Stimulated activated naive CD4-positive, alpha-beta T cell treated with Interleukin-2 at 50 U/mL for 16 hours (primary cell): Measurements from ENCODE around the gene PIGQ.
A peak's percentile ranks its signal among the peaks of the same experiment; 100 is the strongest.

Experiments
- DNase-seq: peaks from one replicate; lab custom pipeline; 2025; lab: John Stamatoyannopoulos, UW

PIGQ gene

DNA sequence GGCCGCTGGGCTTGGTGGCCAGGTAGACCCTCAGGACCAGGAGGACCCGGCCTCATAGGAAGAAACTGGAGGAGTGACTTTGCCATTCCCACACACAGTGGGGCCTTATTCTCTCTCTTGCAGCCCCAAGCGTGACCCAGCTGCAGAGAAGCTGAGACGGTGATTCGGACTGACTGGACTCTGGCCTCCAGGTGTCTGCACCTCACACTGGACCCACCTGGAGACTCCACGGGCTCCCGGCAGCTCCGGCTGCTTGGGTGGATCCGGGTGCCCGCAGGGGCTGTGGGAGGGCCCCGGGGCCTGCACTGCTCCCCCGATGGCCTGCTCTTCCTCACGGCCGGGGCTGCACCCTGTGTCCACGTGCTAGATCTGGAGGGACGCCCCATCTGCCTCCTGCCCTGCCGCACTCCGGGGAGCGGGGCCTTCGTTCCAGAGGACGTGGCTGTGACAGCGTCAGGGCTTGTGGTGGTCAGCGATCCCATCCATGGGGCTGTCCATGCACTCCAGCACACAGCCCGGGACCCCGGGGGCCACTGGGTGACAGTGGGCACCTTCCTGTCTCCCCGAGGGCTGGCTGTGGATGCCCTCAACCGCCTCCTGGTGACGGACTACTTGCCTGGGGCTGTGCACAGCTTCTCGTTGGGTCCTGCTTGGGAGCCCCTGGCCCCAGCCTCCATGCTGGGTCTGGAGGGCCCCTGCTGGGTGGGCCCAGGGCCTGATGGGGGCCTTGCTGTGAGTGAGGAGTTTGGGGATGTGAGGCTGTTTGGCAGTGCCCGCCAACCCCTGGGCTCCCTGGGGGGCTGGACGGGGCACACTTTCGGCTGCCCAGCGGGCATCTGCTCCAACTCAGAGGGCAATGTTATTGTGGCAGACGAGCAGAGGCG, 2.2 kb upstream of the PIGQ start:
- no peak for DNase-seq

DNA sequence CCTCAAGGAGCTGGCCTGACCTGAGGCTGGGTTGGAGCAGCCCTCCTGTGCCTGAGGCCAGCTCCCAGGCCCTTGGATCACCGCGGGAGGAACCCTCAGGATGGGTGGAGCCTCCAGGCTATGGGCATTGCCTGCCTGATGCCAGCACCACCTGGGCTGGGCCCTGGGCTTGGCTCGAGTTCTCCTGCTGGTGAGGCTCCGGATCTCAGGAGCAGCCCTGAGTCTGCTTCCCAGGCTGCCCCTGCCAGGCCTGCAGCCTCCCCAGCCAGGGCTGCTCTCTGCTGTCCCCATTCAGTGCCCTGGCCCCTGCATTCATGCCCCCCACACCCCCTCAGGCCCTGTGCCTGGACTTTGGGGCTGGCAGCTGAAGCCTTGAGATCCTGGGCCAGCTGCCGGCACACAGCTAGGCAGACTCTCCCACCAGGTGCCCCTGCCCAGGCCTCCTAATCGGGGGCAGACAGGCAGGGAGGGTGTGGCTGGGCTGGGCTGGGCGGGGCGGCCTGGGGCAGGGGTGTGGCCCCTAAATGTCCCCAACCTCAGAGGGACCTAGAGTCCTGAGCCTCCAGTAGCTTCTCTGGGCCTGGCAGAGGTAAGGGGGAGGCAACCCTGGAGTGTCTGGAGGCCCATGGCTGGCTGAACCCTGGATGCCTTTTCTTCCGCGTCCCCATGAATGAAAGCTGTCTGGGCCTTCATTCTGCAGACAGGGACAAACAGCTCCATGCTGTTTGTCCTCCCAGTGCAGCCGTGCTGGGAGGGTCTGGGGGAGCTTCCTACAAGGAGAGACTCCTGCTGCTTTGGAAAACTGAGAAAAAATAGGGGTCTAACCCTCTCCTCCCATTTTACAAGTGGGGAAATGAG, 1.1 kb upstream of the PIGQ start:
- no peak for DNase-seq

DNA sequence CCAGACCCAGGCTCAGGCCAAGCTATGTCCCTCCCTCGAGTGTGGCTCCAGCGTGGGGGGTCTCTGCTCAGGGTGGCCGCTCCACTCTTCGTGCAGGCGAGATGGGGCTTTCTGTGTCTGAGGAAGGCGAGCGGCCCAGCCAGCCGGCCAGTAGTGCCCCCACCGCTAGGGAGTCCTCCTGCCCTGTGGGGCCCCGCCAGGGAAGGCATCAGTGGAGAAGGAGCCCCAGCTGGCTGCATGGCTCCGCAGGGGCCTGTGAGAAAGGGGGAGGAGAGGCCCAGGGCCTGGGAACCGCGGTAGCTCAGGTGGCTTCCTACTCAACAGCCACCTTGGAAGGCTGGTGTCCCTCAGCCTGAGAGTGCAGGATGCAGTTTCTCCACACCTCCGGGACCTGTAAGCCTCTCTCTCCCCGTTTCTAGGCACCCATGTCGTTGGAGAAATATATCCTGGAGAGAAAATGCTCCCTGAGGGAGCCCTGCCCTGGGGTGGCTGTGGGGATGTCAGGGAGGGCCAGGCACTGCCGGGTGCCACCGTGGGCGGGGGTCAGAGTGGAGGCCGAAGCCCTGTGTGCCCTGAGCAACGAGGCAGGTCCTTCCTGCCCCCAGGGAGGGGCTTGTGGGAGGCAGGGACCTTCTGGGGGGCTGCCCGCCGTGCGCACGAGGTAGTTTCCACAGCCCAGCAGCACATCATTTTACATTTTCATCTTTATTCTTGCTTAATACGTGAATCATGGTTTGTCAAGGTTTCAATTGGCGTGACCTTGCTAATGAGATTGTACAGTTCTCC, 3.3 kb downstream of the PIGQ start:
- no peak for DNase-seq

- no peak for DNase-seq
These were observed 4.4 kb downstream of the PIGQ start for GRCh38 chr16:574021-574760.

GRCh38 chr16:575354-576196, 5.8 kb downstream of the PIGQ start:
- no peak for DNase-seq

GRCh38 chr16:576197-576822, 6.5 kb downstream of the PIGQ start:
- DNase-seq = no peak

- no peak for DNase-seq
These were observed 7.0 kb downstream of the PIGQ start for GRCh38 chr16:576823-577201.

GRCh38 chr16:577796-578195, 8.0 kb downstream of the PIGQ start:
- DNase-seq = no peak

GRCh38 chr16:578232-578869, 8.6 kb downstream of the PIGQ start:
- DNase-seq = no peak

DNA sequence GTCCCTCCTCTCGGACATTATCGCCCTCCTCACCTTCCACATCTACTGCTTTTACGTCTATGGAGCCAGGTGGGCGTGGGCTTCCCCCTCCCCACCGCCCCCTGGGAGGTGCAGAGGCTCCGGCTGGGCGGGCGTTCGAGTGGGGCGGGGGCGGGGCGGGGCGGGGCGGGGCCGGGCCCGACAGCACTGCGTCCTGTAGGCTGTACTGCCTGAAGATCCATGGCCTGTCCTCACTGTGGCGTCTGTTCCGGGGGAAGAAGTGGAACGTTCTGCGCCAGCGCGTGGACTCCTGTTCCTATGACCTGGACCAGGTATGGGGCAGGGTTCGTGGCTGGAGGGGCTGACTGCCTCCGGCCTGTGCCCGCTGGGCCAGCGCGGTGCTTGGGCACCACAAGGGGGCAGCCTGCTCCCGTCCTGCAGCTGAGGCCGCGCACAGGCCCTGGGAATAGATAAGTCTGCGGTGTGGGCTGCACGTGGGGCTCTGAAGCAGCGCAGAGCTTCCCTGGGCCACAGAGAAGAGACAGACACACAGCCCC, 9.2 kb downstream of the PIGQ start:
- peak; percentile 55 for DNase-seq

DNA sequence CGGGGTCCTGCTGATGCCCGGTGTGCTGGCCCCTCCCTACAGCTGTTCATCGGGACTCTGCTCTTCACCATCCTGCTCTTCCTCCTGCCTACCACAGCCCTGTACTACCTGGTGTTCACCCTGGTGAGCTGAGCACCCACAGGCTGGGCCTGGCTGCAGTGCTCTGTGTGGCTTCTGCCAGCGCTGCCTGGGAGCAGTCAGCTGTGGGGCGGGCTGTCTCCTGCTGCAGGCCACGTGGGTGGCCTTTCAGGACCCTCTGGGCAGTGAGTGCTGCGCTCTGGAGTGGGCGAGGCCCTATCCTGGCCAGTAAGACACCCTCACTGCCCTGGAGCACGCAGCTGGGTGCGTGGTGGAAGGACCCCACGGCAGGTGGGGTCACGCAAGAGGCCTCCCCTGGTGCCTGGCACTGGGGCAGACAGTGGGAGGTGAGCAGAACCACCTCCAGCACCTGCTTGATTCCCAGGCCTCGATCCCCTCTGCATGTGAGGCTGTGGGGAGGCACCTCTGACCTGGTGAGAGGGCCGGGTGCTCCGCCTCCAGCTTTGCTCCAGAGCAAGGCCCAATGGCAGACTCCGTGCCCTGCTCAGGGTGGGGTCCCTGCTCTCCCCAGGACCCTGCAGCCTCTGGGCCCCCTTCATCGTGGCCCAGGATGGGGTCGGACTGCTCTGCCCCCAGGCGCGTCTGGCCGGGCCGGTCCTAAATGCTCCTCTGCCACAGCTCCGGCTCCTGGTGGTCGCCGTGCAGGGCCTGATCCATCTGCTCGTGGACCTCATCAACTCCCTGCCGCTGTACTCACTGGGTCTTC, 10.6 kb downstream of the PIGQ start:
- DNase-seq = no peak

GRCh38 chr16:580946-581498, 11.3 kb downstream of the PIGQ start:
- no peak for DNase-seq

- DNase-seq = no peak
These were observed 12.4 kb downstream of the PIGQ start for GRCh38 chr16:582218-582613.

DNA sequence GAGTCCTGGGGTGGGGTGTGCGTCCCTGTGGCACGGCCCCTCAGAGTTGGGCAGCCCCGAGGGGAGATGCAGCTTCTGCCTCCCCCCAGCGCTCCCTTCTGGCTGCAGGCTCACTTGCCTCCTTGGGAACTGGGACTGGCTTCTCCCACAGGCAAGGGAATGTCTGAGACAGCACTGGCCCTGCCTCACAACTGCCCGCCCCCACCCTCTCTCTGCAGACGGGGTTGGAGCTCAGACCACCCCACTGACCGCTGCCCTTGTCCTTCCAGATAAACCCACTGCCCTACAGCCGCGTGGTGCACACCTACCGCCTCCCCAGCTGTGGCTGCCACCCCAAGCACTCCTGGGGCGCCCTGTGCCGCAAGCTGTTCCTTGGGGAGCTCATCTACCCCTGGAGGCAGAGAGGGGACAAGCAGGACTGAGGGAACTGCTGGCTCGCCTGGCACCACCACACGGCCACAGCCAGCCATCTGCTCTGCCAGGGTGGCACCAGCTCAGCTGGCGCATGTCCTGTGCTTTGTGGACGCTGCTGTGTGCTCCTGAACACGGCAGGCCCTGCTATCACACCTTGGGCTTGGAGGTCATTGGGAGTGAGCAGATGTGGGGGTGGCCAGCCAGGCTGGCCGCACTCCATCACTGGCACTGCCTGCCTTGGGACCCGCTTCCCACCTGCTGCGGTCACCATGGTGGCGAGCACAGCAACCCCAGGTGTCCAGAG, 13.0 kb downstream of the PIGQ start:
- no peak for DNase-seq

DNA sequence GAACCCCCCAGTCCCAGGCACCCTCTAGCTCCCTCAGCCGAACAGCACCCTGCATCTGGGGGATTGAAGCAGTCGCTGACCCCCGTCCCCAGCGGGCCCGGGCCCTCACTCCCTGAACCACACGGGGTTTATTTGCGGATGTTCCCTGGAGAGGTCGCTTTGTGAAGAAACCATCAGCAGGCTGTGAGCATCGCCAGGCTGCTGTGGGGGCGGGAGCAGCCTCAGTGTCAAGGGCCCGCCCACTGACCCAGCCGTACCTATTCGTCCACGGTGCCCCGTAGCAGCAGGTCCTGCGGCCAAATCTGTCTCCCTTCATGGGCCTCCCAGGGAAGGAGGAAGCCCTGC, 13.7 kb downstream of the PIGQ start:
- DNase-seq = no peak

DNA sequence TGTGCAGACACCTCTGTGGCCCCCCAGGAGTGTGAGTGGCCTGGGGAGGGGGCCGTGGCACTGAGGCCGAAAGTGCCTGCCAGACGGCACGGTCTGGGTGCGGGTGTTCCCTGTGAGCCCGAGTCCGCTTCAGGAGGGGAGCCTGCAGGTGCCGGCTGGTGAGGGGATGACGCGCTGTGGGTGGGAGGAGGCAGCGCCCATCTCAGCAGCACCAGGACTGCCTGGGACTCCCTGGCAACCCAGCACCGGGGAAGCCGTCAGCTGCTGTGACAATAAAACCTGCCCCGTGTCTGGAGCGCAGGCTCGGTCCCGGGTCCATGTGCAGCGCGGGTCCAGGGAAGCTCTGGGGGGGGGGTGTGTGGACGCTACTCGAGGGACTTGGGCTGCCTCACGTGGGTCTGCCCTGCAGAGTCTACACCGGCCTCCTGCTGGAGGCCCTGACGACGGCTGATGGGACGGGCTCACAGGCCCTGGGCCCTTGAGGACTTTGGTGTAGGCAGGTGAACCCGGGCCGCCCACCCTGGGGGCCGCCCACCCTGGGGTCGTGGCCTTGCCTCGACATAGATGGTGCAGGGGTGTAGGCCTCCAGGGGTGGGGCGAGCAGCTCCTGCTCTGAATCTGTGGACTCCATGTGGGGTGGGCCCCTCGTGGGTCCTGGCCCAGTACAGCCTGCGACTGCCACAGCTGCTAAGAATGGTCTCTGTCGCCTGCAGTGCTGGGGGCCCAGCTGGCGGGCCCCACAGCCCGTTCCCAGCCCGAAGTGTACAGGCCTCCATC, 14.2 kb downstream of the PIGQ start:
- no peak for DNase-seq

DNA sequence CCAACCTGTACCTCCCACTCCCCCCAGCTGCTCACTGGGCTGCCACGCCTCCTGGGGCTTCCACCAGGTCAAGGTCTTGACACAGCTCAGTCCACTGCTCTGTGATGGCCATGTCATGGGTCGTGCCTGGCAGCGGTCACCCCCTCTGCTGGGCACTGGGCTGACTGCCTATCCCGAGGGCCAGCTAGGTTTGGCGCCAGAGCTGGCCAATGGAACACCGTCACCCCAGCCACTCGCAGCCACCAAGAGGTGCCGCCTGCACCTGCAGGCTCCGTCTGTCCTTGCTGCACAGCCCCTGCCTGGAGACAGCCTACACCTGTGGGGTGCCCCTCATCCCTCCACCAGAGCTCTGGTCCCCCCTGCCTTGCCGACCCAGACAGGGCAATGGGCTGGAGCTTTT, 15.6 kb downstream of the PIGQ start:
- no peak for DNase-seq
